ENCODE results near the gene MAP1A.
"Not testable (repeated sequence)": the region's sequence is repeated elsewhere in the genome, so short reads cannot be mapped to it uniquely, and the experiment has no call there.

MAP1A gene

GRCh38 chr15:43547539-43547938, 30.1 kb downstream of the MAP1A start:
- Histone ChIP-seq H3K79me2 (ENCODE audit: insufficient read depth, low read depth) (no peaks in the 10 kb centered on the region), H3K27ac (no peak overlapping the region), H3K27me3 (ENCODE audit: insufficient read depth, low read depth) (no peaks in the 10 kb centered on the region), H3K4me3 (IDR thresholded peaks at IDR 0.05; ENCODE audit: insufficient read depth, low read depth, low read length) (no peak overlapping the region), H3K9ac (no peak overlapping the region), H4K20me1 (ENCODE audit: insufficient read depth) (no peaks in the 10 kb centered on the region), H3K36me3 (ENCODE audit: insufficient read depth) (no peaks in the 10 kb centered on the region), H2AFZ (ENCODE audit: low read depth) (no peak overlapping the region), H3K4me2 (no peak overlapping the region), H3K4me1 (ENCODE audit: low read depth, poor library complexity, severe bottlenecking) (no peaks in the 10 kb centered on the region)
- TF ChIP-seq CTCF (conservative IDR thresholded peaks at IDR 0.05; ENCODE audit: low read depth, low read length), result no peak

- Histone ChIP-seq H3K4me2 (no peak overlapping the region), H3K4me3 (IDR thresholded peaks at IDR 0.05; ENCODE audit: insufficient read depth, low read depth, low read length) (no peak overlapping the region), H4K20me1 (ENCODE audit: insufficient read depth) (no peaks in the 10 kb centered on the region)
These were observed 33.3 kb downstream of the MAP1A start for GRCh38 chr15:43550527-43551363.

GRCh38 chr15:43552256-43552655, 34.8 kb downstream of the MAP1A start:
- Histone ChIP-seq H3K4me3 (IDR thresholded peaks at IDR 0.05; ENCODE audit: insufficient read depth, low read depth, low read length) (no peak overlapping the region), H3K36me3 (ENCODE audit: insufficient read depth) (no peaks in the 10 kb centered on the region), H3K27me3 (ENCODE audit: insufficient read depth, low read depth) (no peaks in the 10 kb centered on the region), H4K20me1 (ENCODE audit: insufficient read depth) (no peaks in the 10 kb centered on the region), H2AFZ (ENCODE audit: low read depth) (no peak overlapping the region), H3K27ac (no peak overlapping the region), H3K4me1 (ENCODE audit: low read depth, poor library complexity, severe bottlenecking) (no peaks in the 10 kb centered on the region), H3K4me2 (no peak overlapping the region), H3K9ac (no peak overlapping the region), H3K79me2 (ENCODE audit: insufficient read depth, low read depth) (no peaks in the 10 kb centered on the region)
- TF ChIP-seq CTCF (conservative IDR thresholded peaks at IDR 0.05; ENCODE audit: low read depth, low read length), result no peak

More at GRCh38 chr15:43550527-43551363, 33.3 kb downstream of the MAP1A start:
- Histone ChIP-seq H3K9ac (no peak overlapping the region), H3K79me2 (ENCODE audit: insufficient read depth, low read depth) (no peaks in the 10 kb centered on the region), H3K4me1 (ENCODE audit: low read depth, poor library complexity, severe bottlenecking) (no peaks in the 10 kb centered on the region), H3K27me3 (ENCODE audit: insufficient read depth, low read depth) (no peaks in the 10 kb centered on the region), H3K36me3 (ENCODE audit: insufficient read depth) (no peaks in the 10 kb centered on the region), H3K27ac (no peak overlapping the region), H2AFZ (ENCODE audit: low read depth) (no peak overlapping the region)
- TF ChIP-seq CTCF (conservative IDR thresholded peaks at IDR 0.05; ENCODE audit: low read depth, low read length), result no peak

GRCh38 chr15:43552986-43553385, 35.6 kb downstream of the MAP1A start:
- no peaks in the 10 kb centered on the region for H3K36me3 ChIP-seq (ENCODE audit: insufficient read depth)
- TF ChIP-seq CTCF (conservative IDR thresholded peaks at IDR 0.05; ENCODE audit: low read depth, low read length), result no peak
- no peak overlapping the region for H3K4me3 ChIP-seq (IDR thresholded peaks at IDR 0.05; ENCODE audit: insufficient read depth, low read depth, low read length)
- H3K9ac ChIP-seq, result no peak overlapping the region
- H3K79me2 ChIP-seq (ENCODE audit: insufficient read depth, low read depth), result no peaks in the 10 kb centered on the region
- no peak overlapping the region for H2AFZ ChIP-seq (ENCODE audit: low read depth)
- H3K27ac ChIP-seq, result no peak overlapping the region
- H3K27me3 ChIP-seq (ENCODE audit: insufficient read depth, low read depth), result no peaks in the 10 kb centered on the region
- no peaks in the 10 kb centered on the region for H3K4me1 ChIP-seq (ENCODE audit: low read depth, poor library complexity, severe bottlenecking)
- no peaks in the 10 kb centered on the region for H4K20me1 ChIP-seq (ENCODE audit: insufficient read depth)
- no peak overlapping the region for H3K4me2 ChIP-seq

- not testable (repeated sequence) for H3K79me2 ChIP-seq (ENCODE audit: insufficient read depth, low read depth); H3K9ac ChIP-seq; H3K27ac ChIP-seq; H3K4me1 ChIP-seq (ENCODE audit: low read depth, poor library complexity, severe bottlenecking); H4K20me1 ChIP-seq (ENCODE audit: insufficient read depth); H2AFZ ChIP-seq (ENCODE audit: low read depth); H3K4me2 ChIP-seq; H3K36me3 ChIP-seq (ENCODE audit: insufficient read depth); H3K4me3 ChIP-seq (IDR thresholded peaks at IDR 0.05; ENCODE audit: insufficient read depth, low read depth, low read length); H3K27me3 ChIP-seq (ENCODE audit: insufficient read depth, low read depth)
These were observed 45.3 kb downstream of the MAP1A start for GRCh38 chr15:43562753-43563152.

GRCh38 chr15:43563793-43564192, 46.4 kb downstream of the MAP1A start:
- H3K36me3 ChIP-seq (ENCODE audit: insufficient read depth); H3K4me1 ChIP-seq (ENCODE audit: low read depth, poor library complexity, severe bottlenecking); H3K4me3 ChIP-seq (IDR thresholded peaks at IDR 0.05; ENCODE audit: insufficient read depth, low read depth, low read length); H3K27ac ChIP-seq; H3K4me2 ChIP-seq; H3K79me2 ChIP-seq (ENCODE audit: insufficient read depth, low read depth); H2AFZ ChIP-seq (ENCODE audit: low read depth); H4K20me1 ChIP-seq (ENCODE audit: insufficient read depth); H3K9ac ChIP-seq; H3K27me3 ChIP-seq (ENCODE audit: insufficient read depth, low read depth): not testable (repeated sequence)

GRCh38 chr15:43566615-43567014, 49.2 kb downstream of the MAP1A start:
- H3K36me3 ChIP-seq (ENCODE audit: insufficient read depth); H3K4me3 ChIP-seq (IDR thresholded peaks at IDR 0.05; ENCODE audit: insufficient read depth, low read depth, low read length); H3K9ac ChIP-seq; H3K27ac ChIP-seq; H3K4me1 ChIP-seq (ENCODE audit: low read depth, poor library complexity, severe bottlenecking); H2AFZ ChIP-seq (ENCODE audit: low read depth); H3K27me3 ChIP-seq (ENCODE audit: insufficient read depth, low read depth); H3K4me2 ChIP-seq; H4K20me1 ChIP-seq (ENCODE audit: insufficient read depth); H3K79me2 ChIP-seq (ENCODE audit: insufficient read depth, low read depth): not testable (repeated sequence)

Data from KMS-11 (cell line).